Mesendoderm (in vitro differentiated cells): ENCODE measurements around the gene HGD.

Source experiments
- DNase-seq: peaks from one replicate; pipeline ENCODE4 v3.0.0; 2013
- H2AK5ac ChIP-seq: 2 replicates; pipeline ENCODE4 v1.6.1; 2013; ENCODE audit warnings: low read length, inconsistent platforms
- H2BK120ac ChIP-seq: 2 replicates; pipeline ENCODE4 v1.6.1; 2013; ENCODE audit warnings: low read depth, mild to moderate bottlenecking, low read length, moderate library complexity, mixed read lengths
- H2BK15ac ChIP-seq: replicated peaks from 2 replicates; pipeline ENCODE4 v1.6.1; 2013; ENCODE audit warnings: low read depth, mild to moderate bottlenecking, moderate library complexity
- H2BK5ac ChIP-seq: 2 replicates; pipeline ENCODE4 v1.6.1; 2013; ENCODE audit warnings: low read length, inconsistent platforms
- H3K18ac ChIP-seq: 2 replicates; pipeline ENCODE4 v1.6.1; 2013; ENCODE audit warnings: mild to moderate bottlenecking, low read length, mixed read lengths
- H3K23ac ChIP-seq: one replicate; pipeline ENCODE4 v1.6.1; 2013; ENCODE audit warnings: low read length
- H3K27ac ChIP-seq: 2 replicates; pipeline ENCODE4 v1.5.1; 2013; ENCODE audit warnings: low read depth, mild to moderate bottlenecking, inconsistent platforms, low read length, moderate library complexity
- H3K27me3 ChIP-seq: 2 replicates; pipeline ENCODE4 v1.6.1; 2013; ENCODE audit warnings: low read length, control low read depth, mild to moderate bottlenecking, inconsistent platforms; ENCODE audit not compliant: insufficient read depth, poor library complexity
- H3K36me3 ChIP-seq: 2 replicates; pipeline ENCODE4 v1.6.1; 2013; ENCODE audit warnings: low read length, inconsistent platforms; ENCODE audit not compliant: control insufficient read depth, insufficient read depth
- H3K4ac ChIP-seq: one replicate; pipeline ENCODE4 v1.6.1; 2013; ENCODE audit warnings: low read depth, mild to moderate bottlenecking, low read length, moderate library complexity
- H3K4me1 ChIP-seq: 2 replicates; pipeline ENCODE4 v1.6.1; 2013; ENCODE audit warnings: low read depth, low read length, inconsistent platforms; ENCODE audit not compliant: control insufficient read depth
- H3K4me2 ChIP-seq: 2 replicates; pipeline ENCODE4 v1.6.1; 2013; ENCODE audit warnings: low read length
- H3K4me3 ChIP-seq: 2 replicates; pipeline ENCODE4 v1.5.1; 2013; ENCODE audit warnings: mild to moderate bottlenecking, low read length
- H3K56ac ChIP-seq: one replicate; pipeline ENCODE4 v1.6.1; 2013; ENCODE audit warnings: low read length
- H3K79me1 ChIP-seq: 2 replicates; pipeline ENCODE4 v1.6.1; 2013; ENCODE audit warnings: low read length, inconsistent platforms
- H3K79me2 ChIP-seq: 2 replicates; pipeline ENCODE4 v1.6.1; 2013; ENCODE audit warnings: mild to moderate bottlenecking, low read length; ENCODE audit not compliant: control insufficient read depth, insufficient read depth
- H3K9ac ChIP-seq: 2 replicates; pipeline ENCODE4 v1.6.1; 2013; ENCODE audit warnings: low read length, inconsistent platforms
- H4K5ac ChIP-seq: one replicate; pipeline ENCODE4 v1.6.1; 2013; ENCODE audit warnings: low read length
- H4K8ac ChIP-seq: one replicate; pipeline ENCODE4 v1.6.1; 2013; ENCODE audit warnings: low read depth, mild to moderate bottlenecking, control low read depth, low read length, moderate library complexity
- WGBS: extraction: QIAGEN DNeasy Blood & Tissue Kit; methylation state at CpG from one replicate; pipeline ENCODE4 v1.1.7; 2013; ENCODE audit warnings: low lambda C conversion rate, missing lambda C conversion rate; ENCODE audit not compliant: insufficient coverage; ENCODE audit errors: extremely low coverage; 5-methylcytosine and 5-hydroxymethylcytosine counted together

HGD gene

GRCh38 chr3:120689395-120689794 lies 7.4 kb upstream of the HGD start:
- WGBS = no CpG with 5 or more reads among the region's 3 CpGs
- Histone ChIP-seq H3K27ac (no peak overlapping the region), H4K8ac (no peak overlapping the region)

GRCh38 chr3:120688121-120688520 lies 6.1 kb upstream of the HGD start:
- H2BK5ac ChIP-seq = no peak overlapping the region
- no peak overlapping the region for H3K4me3 ChIP-seq
- no peak overlapping the region for H4K8ac ChIP-seq
- no peaks in the 10 kb centered on the region for H3K27me3 ChIP-seq
- H3K27ac ChIP-seq = no peak overlapping the region
- H3K23ac ChIP-seq = no peak overlapping the region
- no peak overlapping the region for H2BK15ac ChIP-seq
- H3K18ac ChIP-seq = no peak overlapping the region
- no peak overlapping the region for H2BK120ac ChIP-seq
- H2AK5ac ChIP-seq = no peak overlapping the region
- no peak overlapping the region for H4K5ac ChIP-seq
- H3K4me2 ChIP-seq = no peak overlapping the region
- no peaks in the 10 kb centered on the region for H3K36me3 ChIP-seq
- no peaks in the 10 kb centered on the region for H3K79me2 ChIP-seq
- DNase-seq = no peak
- no peak overlapping the region for H3K4ac ChIP-seq
- H3K56ac ChIP-seq = no peak overlapping the region
- H3K79me1 ChIP-seq = no peaks in the 10 kb centered on the region
- H3K9ac ChIP-seq = no peak overlapping the region
- peaks cover 4% of the 10 kb centered on the region for H3K4me1 ChIP-seq

More at GRCh38 chr3:120689395-120689794, 7.4 kb upstream of the HGD start:
- Histone ChIP-seq H2AK5ac (no peak overlapping the region), H3K4ac (no peak overlapping the region), H3K27me3 (no peaks in the 10 kb centered on the region), H3K79me1 (no peaks in the 10 kb centered on the region), H3K79me2 (no peaks in the 10 kb centered on the region), H3K4me1 (no peaks in the 10 kb centered on the region), H3K36me3 (no peaks in the 10 kb centered on the region), H2BK5ac (no peak overlapping the region), H3K4me3 (no peak overlapping the region), H2BK15ac (no peak overlapping the region), H3K18ac (no peak overlapping the region), H3K23ac (no peak overlapping the region), H3K9ac (no peak overlapping the region), H3K56ac (no peak overlapping the region), H4K5ac (no peak overlapping the region), H3K4me2 (no peak overlapping the region), H2BK120ac (no peak overlapping the region)
- DNase-seq = no peak

- Histone ChIP-seq H3K4me3 (no peak overlapping the region), H3K27me3 (no peaks in the 10 kb centered on the region), H4K5ac (no peak overlapping the region), H3K18ac (no peak overlapping the region), H3K4me2 (no peak overlapping the region), H3K4ac (no peak overlapping the region), H3K9ac (no peak overlapping the region), H3K27ac (no peak overlapping the region), H3K4me1 (peaks cover 6% of the 10 kb centered on the region), H2BK5ac (no peak overlapping the region), H4K8ac (no peak overlapping the region), H2BK120ac (no peak overlapping the region), H2AK5ac (no peak overlapping the region), H2BK15ac (no peak overlapping the region), H3K79me2 (no peaks in the 10 kb centered on the region), H3K36me3 (no peaks in the 10 kb centered on the region), H3K23ac (no peak overlapping the region), H3K56ac (no peak overlapping the region), H3K79me1 (no peaks in the 10 kb centered on the region)
- WGBS = no CpG with 5 or more reads among the region's 1 CpG
- no peak for DNase-seq
Measured at GRCh38 chr3:120685411-120685810, 3.4 kb upstream of the HGD start.

GRCh38 chr3:120684896-120685295 lies 2.9 kb upstream of the HGD start:
- Histone ChIP-seq H2BK5ac (no peak overlapping the region), H4K5ac (no peak overlapping the region), H2BK15ac (no peak overlapping the region), H3K4me3 (no peak overlapping the region), H2AK5ac (no peak overlapping the region), H3K4me2 (no peak overlapping the region), H3K23ac (no peak overlapping the region), H3K27me3 (no peaks in the 10 kb centered on the region), H3K4ac (no peak overlapping the region), H2BK120ac (no peak overlapping the region), H3K18ac (no peak overlapping the region), H3K9ac (no peak overlapping the region), H3K79me1 (no peaks in the 10 kb centered on the region), H3K79me2 (no peaks in the 10 kb centered on the region), H3K56ac (no peak overlapping the region), H4K8ac (no peak overlapping the region), H3K36me3 (no peaks in the 10 kb centered on the region), H3K27ac (no peak overlapping the region), H3K4me1 (peaks cover 6% of the 10 kb centered on the region)
- no CpG with 5 or more reads among the region's 4 CpGs for WGBS
- DNase-seq = no peak

GRCh38 chr3:120683671-120684301 lies 1.7 kb upstream of the HGD start:
- Histone ChIP-seq H3K9ac (no peak overlapping the region), H2AK5ac (no peak overlapping the region), H3K79me2 (no peaks in the 10 kb centered on the region), H3K79me1 (no peaks in the 10 kb centered on the region), H3K23ac (no peak overlapping the region), H2BK5ac (no peak overlapping the region), H2BK120ac (no peak overlapping the region), H3K4me3 (no peak overlapping the region), H3K4me2 (no peak overlapping the region), H4K5ac (no peak overlapping the region), H2BK15ac (no peak overlapping the region), H3K27me3 (no peaks in the 10 kb centered on the region), H3K36me3 (no peaks in the 10 kb centered on the region), H3K56ac (peak overlapping the region; percentile 27), H4K8ac (no peak overlapping the region), H3K18ac (no peak overlapping the region), H3K27ac (no peak overlapping the region), H3K4ac (no peak overlapping the region), H3K4me1 (peaks cover 6% of the 10 kb centered on the region)
- no CpG with 5 or more reads among the region's 3 CpGs for WGBS
- DNase-seq = no peak

GRCh38 chr3:120683213-120683612 lies 1.2 kb upstream of the HGD start:
- Histone ChIP-seq H3K4me1 (peaks cover 6% of the 10 kb centered on the region), H2BK120ac (no peak overlapping the region), H3K27me3 (no peaks in the 10 kb centered on the region), H3K36me3 (no peaks in the 10 kb centered on the region), H3K79me2 (no peaks in the 10 kb centered on the region), H3K27ac (no peak overlapping the region), H4K8ac (no peak overlapping the region), H2BK5ac (peak overlapping the region; percentile 54), H3K9ac (no peak overlapping the region), H2BK15ac (no peak overlapping the region), H3K4me3 (no peak overlapping the region), H2AK5ac (peak overlapping the region; percentile 6), H3K79me1 (no peaks in the 10 kb centered on the region), H3K18ac (no peak overlapping the region), H3K23ac (peak overlapping the region; percentile 68), H3K4me2 (no peak overlapping the region), H4K5ac (no peak overlapping the region), H3K4ac (no peak overlapping the region), H3K56ac (peak overlapping the region; percentile 58)
- no CpG with 5 or more reads among the region's 1 CpG for WGBS
- peak; percentile 34 for DNase-seq
